GM04504 (cell line): ENCODE data around the gene RASSF4.

ENCODE experiments used
- DNase-seq: peaks from one replicate; pipeline ENCODE4 v3.0.0-alpha.2; 2012; ENCODE audit warnings: low read depth

Gene RASSF4

GRCh38 chr10:44990302-44990655, 30.7 kb downstream of the RASSF4 start:
- no peak for DNase-seq

- no peak for DNase-seq
Measured at GRCh38 chr10:44990965-44991364, 31.4 kb downstream of the RASSF4 start.

GRCh38 chr10:44991571-44991970, 32.0 kb downstream of the RASSF4 start:
- no peak for DNase-seq

GRCh38 chr10:44992070-44992731, 32.6 kb downstream of the RASSF4 start:
- DNase-seq, result no peak

GRCh38 chr10:44992732-44993225, 33.2 kb downstream of the RASSF4 start:
- DNase-seq, result no peak

- no peak for DNase-seq
Measured at GRCh38 chr10:44993226-44993921, 33.8 kb downstream of the RASSF4 start.

GRCh38 chr10:44993922-44994751, 34.5 kb downstream of the RASSF4 start:
- no peak for DNase-seq

- DNase-seq, result no peak
Measured at GRCh38 chr10:44994752-44995530, 35.3 kb downstream of the RASSF4 start.

GRCh38 chr10:44995581-44995913, 35.9 kb downstream of the RASSF4 start:
- no peak for DNase-seq

- DNase-seq, result peak; percentile 24
Measured at GRCh38 chr10:44995914-44996669, 36.5 kb downstream of the RASSF4 start.

- no peak for DNase-seq
Measured at GRCh38 chr10:44997105-44997748, 37.6 kb downstream of the RASSF4 start.

- no peak for DNase-seq
Measured at GRCh38 chr10:44998146-44998631, 38.6 kb downstream of the RASSF4 start.

- no peak for DNase-seq
Measured at GRCh38 chr10:45000138-45000751, 40.6 kb downstream of the RASSF4 start.

- peak; percentile 28 for DNase-seq
Measured at GRCh38 chr10:45000752-45001380, 41.3 kb downstream of the RASSF4 start, which contains the start of gene ZNF22. TSS of gene ZNF22 (plus strand) at chr10:45000923. CDS start at chr10:45003369, 2,446 bp downstream.

- DNase-seq, result no peak
Measured at GRCh38 chr10:45001381-45002148, 42.0 kb downstream of the RASSF4 start.

GRCh38 chr10:45003432-45004000, 43.9 kb downstream of the RASSF4 start:
- DNase-seq, result no peak

GRCh38 chr10:45004661-45005060, 45.1 kb downstream of the RASSF4 start:
- DNase-seq, result no peak

- DNase-seq, result no peak
Measured at GRCh38 chr10:45005284-45005683, 45.7 kb downstream of the RASSF4 start.
